GM21786 (cell line): ENCODE measurements around the gene GPX2.
A peak's percentile ranks its signal among the peaks of the same experiment; 100 is the strongest.

Experiments used
- ATAC-seq: cut with Tn5 transposase; IDR thresholded peaks from one replicate; pipeline ENCODE4 v1.9.1; 2021; ENCODE audit not compliant: unreplicated experiment

GPX2 gene

DNA sequence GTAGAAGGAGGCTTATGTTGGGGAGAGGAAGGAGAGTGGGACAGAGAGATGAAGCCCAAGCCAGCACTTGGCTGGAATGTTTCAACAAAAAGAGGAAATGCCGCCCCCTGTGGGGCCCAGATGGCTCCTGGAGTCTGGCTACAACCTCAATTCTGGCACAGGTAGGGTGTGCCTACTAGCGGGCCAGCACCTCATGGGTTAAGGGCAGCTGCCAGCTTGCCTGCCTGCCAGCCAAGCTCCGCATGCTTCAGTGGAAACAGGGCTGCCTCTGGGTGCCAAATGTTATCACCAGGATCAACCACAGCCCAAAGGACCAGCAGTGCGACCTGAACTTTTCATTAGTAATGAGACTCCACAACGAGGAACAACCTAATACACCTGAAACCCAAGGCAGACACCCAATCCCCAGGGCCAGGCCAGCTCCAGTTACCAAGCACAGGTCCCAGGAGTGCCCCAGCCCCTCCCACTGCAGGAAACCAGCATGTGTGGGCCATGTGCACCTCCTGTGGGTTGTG lies 18.3 kb upstream of the GPX2 start:
- ATAC-seq = no peak

GRCh38 chr14:64958743-64959142 lies 16.2 kb upstream of the GPX2 start:
- no peak for ATAC-seq

- no peak for ATAC-seq
These were observed 15.7 kb upstream of the GPX2 start for GRCh38 chr14:64958201-64958600.

- ATAC-seq = no peak
These were observed 14.3 kb upstream of the GPX2 start for GRCh38 chr14:64956697-64957406.

GRCh38 chr14:64955297-64955696 lies 12.8 kb upstream of the GPX2 start:
- no peak for ATAC-seq

GRCh38 chr14:64954491-64955240 lies 12.1 kb upstream of the GPX2 start:
- no peak for ATAC-seq

GRCh38 chr14:64953661-64954060 lies 11.1 kb upstream of the GPX2 start:
- no peak for ATAC-seq

GRCh38 chr14:64953310-64953654 lies 10.7 kb upstream of the GPX2 start:
- no peak for ATAC-seq

DNA sequence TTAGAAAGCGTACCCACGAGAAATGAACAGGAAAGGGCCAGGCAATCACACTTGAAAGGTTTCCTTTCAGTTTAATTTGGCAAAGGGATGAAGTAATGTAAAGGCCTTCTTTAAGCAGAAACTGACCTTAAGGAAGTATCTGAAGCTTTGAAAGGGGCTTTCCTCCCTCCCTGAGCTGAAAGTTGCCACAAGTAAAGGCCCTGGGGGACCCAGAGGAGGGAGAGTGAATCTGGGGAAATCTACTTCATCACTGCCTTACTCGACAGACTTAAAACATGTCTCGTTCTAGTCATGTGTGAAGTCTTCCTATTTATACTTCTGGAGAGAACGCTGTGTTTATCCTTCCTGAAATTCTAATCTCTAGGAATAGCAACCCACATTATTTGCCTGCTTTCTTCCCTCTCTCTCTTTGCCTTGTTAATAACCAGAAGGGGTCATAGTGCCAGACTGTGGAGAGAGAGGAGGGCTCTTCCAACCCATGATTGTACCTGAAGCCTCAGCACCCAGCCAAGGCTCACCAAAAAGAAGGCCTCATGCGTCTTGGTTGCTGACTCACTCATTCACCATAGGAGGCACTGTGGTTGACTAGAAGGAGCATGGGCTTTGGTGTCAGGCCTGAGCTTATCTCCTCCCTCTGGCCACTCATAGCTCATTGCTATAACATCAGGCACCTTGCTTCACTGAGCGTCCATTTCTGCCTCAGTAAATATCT lies 10.2 kb upstream of the GPX2 start:
- ATAC-seq = peak; percentile 60

GRCh38 chr14:64951724-64952123 lies 9.2 kb upstream of the GPX2 start:
- ATAC-seq = no peak

- no peak for ATAC-seq
These were observed 8.7 kb upstream of the GPX2 start for GRCh38 chr14:64951291-64951690.

DNA sequence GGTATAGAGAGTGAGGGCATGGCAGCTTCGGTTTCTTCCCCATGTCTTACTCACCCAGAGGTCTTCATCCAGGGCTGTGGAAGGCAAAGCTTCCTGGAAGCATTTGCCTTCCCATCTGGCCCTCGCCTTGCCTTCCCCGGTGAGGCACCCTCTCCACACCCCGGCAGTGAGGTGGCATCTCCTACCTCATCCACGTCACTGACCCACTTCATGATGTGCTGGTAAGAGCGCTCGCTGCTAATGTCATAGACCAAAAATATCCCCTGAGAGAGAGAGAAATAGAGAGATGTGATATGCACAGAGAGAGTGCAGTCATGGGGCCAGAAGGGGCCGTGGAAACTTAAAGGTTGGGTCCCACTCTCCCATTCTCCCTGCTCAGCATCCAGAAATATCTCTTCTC lies 8.3 kb upstream of the GPX2 start:
- no peak for ATAC-seq

DNA sequence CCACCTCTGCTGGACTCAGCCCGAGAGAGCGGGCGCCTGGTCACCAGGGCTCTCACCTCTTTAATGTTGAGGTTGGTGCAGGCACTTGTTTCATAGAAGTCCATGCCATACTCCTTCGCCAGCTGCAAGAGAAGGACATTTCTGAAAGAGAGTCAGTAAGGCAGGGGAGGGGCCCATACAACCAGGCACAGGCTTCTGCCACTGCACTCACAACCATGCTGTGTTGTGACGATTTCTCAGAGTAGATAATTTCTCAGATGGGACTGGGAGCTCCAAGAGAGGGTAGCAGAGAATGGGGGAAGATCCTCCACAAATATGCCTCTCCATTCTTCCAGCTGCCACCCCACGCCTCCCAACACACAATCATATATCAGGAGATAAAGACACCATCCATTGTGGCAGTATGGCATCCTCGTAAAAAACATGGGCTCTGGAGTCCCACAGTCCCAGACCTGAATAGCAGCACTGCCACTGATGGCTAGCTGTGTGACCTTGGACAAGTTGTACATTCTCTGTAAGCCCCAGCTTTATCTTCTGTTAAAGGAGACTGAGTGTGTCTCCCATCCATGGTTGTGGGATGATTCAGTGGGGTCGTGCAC lies 6.2 kb upstream of the GPX2 start:
- ATAC-seq = no peak

GRCh38 chr14:64947710-64948611 lies 5.4 kb upstream of the GPX2 start:
- ATAC-seq = no peak

- ATAC-seq = no peak
These were observed 3.9 kb upstream of the GPX2 start for GRCh38 chr14:64946310-64947045.

GRCh38 chr14:64945431-64946178 lies 3.1 kb upstream of the GPX2 start:
- ATAC-seq = no peak

DNA sequence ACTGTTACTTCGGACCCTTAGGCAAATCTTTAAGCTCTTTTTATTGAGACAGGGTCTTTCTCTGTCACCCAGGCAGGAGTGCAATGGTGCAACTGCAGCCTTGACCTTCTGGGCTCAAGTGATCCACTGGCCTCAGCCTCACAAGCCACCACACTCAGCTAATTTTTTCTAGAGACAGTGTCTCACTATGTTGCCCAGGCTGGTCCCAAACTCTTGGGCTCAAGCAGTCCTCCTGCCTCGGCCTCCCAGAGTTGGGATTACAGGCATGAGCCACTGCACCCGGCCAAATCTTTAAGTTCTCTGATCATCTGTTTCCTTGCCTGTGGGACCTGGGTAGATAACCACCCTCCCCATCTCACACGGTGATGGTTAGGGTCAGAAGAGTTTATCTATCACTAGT lies 2.3 kb upstream of the GPX2 start:
- ATAC-seq = no peak

DNA sequence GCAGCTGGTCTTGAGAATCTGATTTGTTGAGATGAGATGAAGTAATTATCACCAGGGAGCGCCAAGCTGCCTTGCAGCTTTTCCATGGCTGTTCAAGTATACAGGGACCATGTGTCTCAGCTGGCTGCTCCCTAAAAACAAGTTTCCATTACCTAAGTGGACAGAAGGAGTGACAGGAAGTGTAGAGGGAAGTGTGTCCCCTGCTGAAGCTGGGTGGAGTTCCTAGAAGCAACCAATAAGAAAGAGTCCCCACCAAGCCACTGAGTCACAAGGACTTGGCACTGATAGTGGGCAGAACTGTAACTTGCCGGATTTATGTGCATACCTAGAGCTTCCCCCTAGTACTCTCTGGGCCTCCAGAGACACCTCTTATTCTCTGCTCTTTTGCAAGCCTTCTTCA lies 1.5 kb upstream of the GPX2 start:
- no peak for ATAC-seq

- no peak for ATAC-seq
These were observed 1.0 kb upstream of the GPX2 start for GRCh38 chr14:64943556-64943955.
